Heart left ventricle (tissue), 16 donors: ENCODE measurements around the gene CRYAB. TPM values are rescaled to one million over a fixed set of nuclear protein-coding genes. Genes with fewer than 3 reads are reported as not detected.

Experiments
- ATAC-seq, 4 donors: fragments of 200-7000 bp; cut with Tn5 transposase; one replicate each; pipeline ENCODE4 v1.9.1; 2020 to 2022; ENCODE audit warnings: moderate library complexity in 4 of 4, mild to moderate bottlenecking in 3 of 4, moderate number of reproducible peaks in 1 of 4
- DNase-seq, 5 donors: peaks; one replicate each; pipeline ENCODE4 v3.0.0-alpha.2; 2020
- H3K27ac ChIP-seq, 12 donors: fragments of 200-600 bp; sonication (generic) in 4 of 12; one replicate each; pipeline versions ENCODE4 v1.5.0 to v1.8.0; 2016 to 2022; ENCODE audit warnings: mild to moderate bottlenecking in 2 of 12
- H3K27me3 ChIP-seq, 9 donors: fragments of 200-600 bp; sonication (generic) in 2 of 9; one replicate each; pipeline versions ENCODE4 v1.5.1 to v1.8.0; 2016 to 2022; ENCODE audit warnings: mild to moderate bottlenecking in 3 of 9
- H3K36me3 ChIP-seq, 9 donors: fragments of 200-600 bp; sonication (generic) in 2 of 9; one replicate each; pipeline versions ENCODE4 v1.5.0 to v1.8.0; 2018 to 2022; ENCODE audit warnings: mild to moderate bottlenecking in 2 of 9
- H3K4me1 ChIP-seq, 12 donors: fragments of 200-600 bp; sonication (generic) in 4 of 12; one replicate each; pipeline versions ENCODE4 v1.5.0 to v1.8.0; 2016 to 2022; ENCODE audit warnings: mild to moderate bottlenecking in 3 of 12
- H3K4me3 ChIP-seq, 12 donors: fragments of 200-600 bp; sonication (generic) in 4 of 12; one replicate each; pipeline versions ENCODE4 v1.5.0 to v1.8.0; 2017 to 2022; ENCODE audit warnings: mild to moderate bottlenecking in 9 of 12, moderate library complexity in 4 of 12
- H3K9me3 ChIP-seq, 12 donors: fragments of 200-600 bp; sonication (generic) in 4 of 12; one replicate each; pipeline versions ENCODE4 v1.5.0 to v1.8.0; 2016 to 2022; ENCODE audit warnings: mild to moderate bottlenecking in 1 of 12
- CTCF ChIP-seq, 12 donors: fragments of 200-600 bp; sonication (generic) in 4 of 12; IDR thresholded peaks; one replicate each; pipeline versions ENCODE4 v1.5.0 to v1.8.0; 2018 to 2022; ENCODE audit warnings: antibody characterized with exemption in 12 of 12, mild to moderate bottlenecking in 5 of 12
- POLR2A ChIP-seq, 2 donors: fragments of 450-650 bp; IDR thresholded peaks; one replicate each; pipeline ENCODE4 v1.6.1; 2017; ENCODE audit warnings: antibody characterized with exemption in 2 of 2, mild to moderate bottlenecking in 2 of 2, moderate library complexity in 2 of 2
- WGBS, 4 donors: extraction: QIAGEN DNeasy Blood & Tissue Kit in 2 of 4; methylation state at CpG; one replicate each; pipeline versions ENCODE4 v1.1.5 to v1.1.7; 2013 to 2018; 5-methylcytosine and 5-hydroxymethylcytosine counted together
- intact Hi-C, 10 donors: fragments of 100-400 bp; cut with DNase I; formaldehyde crosslinking; loops; one replicate each; pipeline versions ENCODE4 v1.11.1 to v1.14.2; 2022
- polyA plus RNA-seq, 2 donors: library from polyadenylated mRNA; stranded (reverse); fragments of 200-250 nt; gene quantifications; one replicate each; pipeline ENCODE4 v1.2.3, GENCODE V29; 2013
- total RNA-seq, 9 donors: library from RNA; depleted of rRNA in 2 of 9; stranded (reverse); fragments of >200 nt in 2 of 9; fragmentation: NEBNext Ultra II Directional in 3 of 9; extraction: Animal tissue kit (Norgen Biotek cat#: 25700) in 3 of 9; gene quantifications; one replicate each; pipeline versions ENCODE4 v1.1.0 to v1.2.4, GENCODE V29; 2016 to 2023
- donor health status: ischemic (EF 13 %, LVEDD 7.1; RV severe dilation, severe dysfunction).
- donor health status: healthy with polysubstance abuse.
- donor health status: DM: no; HTN: yes; CAD: no.
- donor health status: DM: no; HTN: no; CAD: no.
- donor health status: ischemic (EF 25% LVEDD 6.9; RV normal size, moderate dysfunction).
- donor health status: ischemic (EF 25% LVEDD 5.7; RV mildly dilated, moderate dysfunction).
- donor health status: healthy.
- donor health status: DM: yes; HTN: yes; CAD: no.
- donor health status: ischemic (EF 35%, LVEDD 5.7; RV mildly dilated, moderate dysfunction).
- donor health status: nonischemic (EF 11% LVEDD 7.7; RV severe dilation, severe dysfunction).
- donor health status: DM: yes; HTN: yes; CAD: no.
- donor health status: PGD.
- donor health status: ischemic (EF 29% LVEDD 5.4; RV normal size, mild dysfunction).
- donor health status: nonischemic (EF 23%, LVEDD 6.1; RV moderate dilation, normal function).

Gene CRYAB
- total and polyA plus RNA-seq, 11 donors: 4,504 to 20,720 (median 8,477) TPM

- Histone ChIP-seq H3K36me3 (no peaks in the 10 kb centered on the region), H3K27ac (peak overlapping the region; percentile 74 to 98 (median 91)), H3K27me3 (no peaks in the 10 kb centered on the region), H3K4me3 (peak overlapping the region in 9 of 12 donors; percentile 5 to 50 (median 26)), H3K9me3 (no peaks in the 10 kb centered on the region), H3K4me1 (peaks cover 0 to 66% (median 39%) of the 10 kb centered on the region in 12 donors)
- ATAC-seq (peak in 1 of 4 donors; percentile 2), DNase-seq (peak in 1 of 5 donors; percentile 15)
- TF ChIP-seq CTCF (IDR thresholded peaks at IDR 0.05): no peak
- no peak for TF ChIP-seq POLR2A (IDR thresholded peaks at IDR 0.05)
- 6 to 26% (median 16%) methylated on average over 5 of the region's 5 CpGs for WGBS, 4 donors
- intact Hi-C loops: loop anchor here in 2 of 10 donors (5.0 to 10.0 kb wide), 2 partner anchors 46 to 161 kb away; partner anchors contain the start of genes CFAP68 (in 1 of the 2), FDXACB1 (in 1 of the 2), SDHD (in 1 of the 2) and TIMM8B (in 1 of the 2)
These were observed 11.8 kb upstream of the CRYAB start for GRCh38 chr11:111923351-111923788.

GRCh38 chr11:111922803-111923202 is 11.2 kb upstream of the CRYAB start:
- ATAC-seq (peak in 3 of 4 donors; percentile 16 to 39 (median 33)), DNase-seq (peak in 3 of 5 donors; percentile 46 to 80 (median 68))
- Histone ChIP-seq H3K4me3 (peak overlapping the region in 9 of 12 donors; percentile 5 to 50 (median 26)), H3K4me1 (peaks cover 0 to 71% (median 39%) of the 10 kb centered on the region in 12 donors), H3K27ac (peak overlapping the region; percentile 74 to 98 (median 91)), H3K27me3 (no peaks in the 10 kb centered on the region), H3K9me3 (no peaks in the 10 kb centered on the region), H3K36me3 (no peaks in the 10 kb centered on the region)
- intact Hi-C loops: loop anchor here in 2 of 10 donors (5.0 to 10.0 kb wide), 2 partner anchors 46 to 162 kb away; partner anchors contain the start of genes CFAP68 (in 1 of the 2), FDXACB1 (in 1 of the 2), SDHD (in 1 of the 2) and TIMM8B (in 1 of the 2)
- whole genome bisulfite sequencing, 4 donors: 4 to 6% (median 5%) methylated on average over 2 of the region's 2 CpGs
- TF ChIP-seq POLR2A (IDR thresholded peaks at IDR 0.05) (no peak), CTCF (IDR thresholded peaks at IDR 0.05) (no peak)

GRCh38 chr11:111921541-111922230 is 10.1 kb upstream of the CRYAB start:
- H3K4me3 ChIP-seq: no peak overlapping the region
- no peak for TF ChIP-seq CTCF (IDR thresholded peaks at IDR 0.05)
- TF ChIP-seq POLR2A (IDR thresholded peaks at IDR 0.05): no peak
- DNase-seq: no peak
- H3K9me3 ChIP-seq: no peaks in the 10 kb centered on the region
- no peaks in the 10 kb centered on the region for H3K27me3 ChIP-seq
- H3K27ac ChIP-seq: peak overlapping the region in 7 of 12 donors; percentile 88 to 98 (median 93)
- intact Hi-C loops: loop anchor here in 2 of 10 donors (5.0 to 10.0 kb wide), 2 partner anchors 44 to 163 kb away; partner anchors contain the start of genes CFAP68 (in 1 of the 2), FDXACB1 (in 1 of the 2), SDHD (in 1 of the 2) and TIMM8B (in 1 of the 2)
- ATAC-seq: no peak
- no peaks in the 10 kb centered on the region for H3K36me3 ChIP-seq
- peaks cover 0 to 65% (median 34%) of the 10 kb centered on the region in 12 donors for H3K4me1 ChIP-seq
- 88 to 91% (median 90%) methylated on average over 7 of the region's 7 CpGs for WGBS, 4 donors

- Histone ChIP-seq H3K9me3 (no peaks in the 10 kb centered on the region), H3K4me1 (peaks cover 0 to 57% (median 27%) of the 10 kb centered on the region in 12 donors), H3K27me3 (no peaks in the 10 kb centered on the region), H3K27ac (peak overlapping the region in 7 of 12 donors; percentile 4 to 96 (median 27)), H3K36me3 (no peaks in the 10 kb centered on the region), H3K4me3 (no peak overlapping the region)
- ATAC-seq: peak in 2 of 4 donors; percentile 20 to 53
- intact Hi-C loops: loop anchor here in 2 of 10 donors (5.0 to 10.0 kb wide), 2 partner anchors 44 to 164 kb away; partner anchors contain the start of genes CFAP68 (in 1 of the 2), FDXACB1 (in 1 of the 2), SDHD (in 1 of the 2) and TIMM8B (in 1 of the 2)
- no peak for DNase-seq
- no peak for TF ChIP-seq POLR2A (IDR thresholded peaks at IDR 0.05)
- no peak for TF ChIP-seq CTCF (IDR thresholded peaks at IDR 0.05)
- WGBS, 4 donors: 30 to 61% (median 56%) methylated on average over 2 of the region's 2 CpGs
These were observed 9.3 kb upstream of the CRYAB start for GRCh38 chr11:111920908-111921307.
